Esophagus muscularis mucosa (tissue), 3 donors: Measurements from ENCODE around the gene ASPDH.

Experiments used
- POLR2A ChIP-seq: fragments of 450-650 bp; IDR thresholded peaks from one replicate; pipeline ENCODE4 v1.6.1; 2017; ENCODE audit warnings: antibody characterized with exemption, moderate library complexity, mild to moderate bottlenecking, low read depth
- POLR2AphosphoS5 ChIP-seq, 2 donors: sonication (generic); formaldehyde crosslinking; IDR thresholded peaks; one replicate each; pipeline ENCODE4 v1.6.1; 2017; ENCODE audit warnings: antibody characterized with exemption in 2 of 2
- TF ChIP-seq, protein P1 (sequence below), 3 experiments: fragments of 200-600 bp in 2 of 3; fragments of 450-650 bp in 1 of 3; sonication (generic) in 2 of 3; IDR thresholded peaks; one replicate each; pipeline ENCODE4 v1.5.1; 2017 to 2019; ENCODE audit warnings: antibody characterized with exemption in 3 of 3, mild to moderate bottlenecking in 2 of 3, moderate library complexity in 1 of 3

- TF ChIP-seq, protein P1, sequence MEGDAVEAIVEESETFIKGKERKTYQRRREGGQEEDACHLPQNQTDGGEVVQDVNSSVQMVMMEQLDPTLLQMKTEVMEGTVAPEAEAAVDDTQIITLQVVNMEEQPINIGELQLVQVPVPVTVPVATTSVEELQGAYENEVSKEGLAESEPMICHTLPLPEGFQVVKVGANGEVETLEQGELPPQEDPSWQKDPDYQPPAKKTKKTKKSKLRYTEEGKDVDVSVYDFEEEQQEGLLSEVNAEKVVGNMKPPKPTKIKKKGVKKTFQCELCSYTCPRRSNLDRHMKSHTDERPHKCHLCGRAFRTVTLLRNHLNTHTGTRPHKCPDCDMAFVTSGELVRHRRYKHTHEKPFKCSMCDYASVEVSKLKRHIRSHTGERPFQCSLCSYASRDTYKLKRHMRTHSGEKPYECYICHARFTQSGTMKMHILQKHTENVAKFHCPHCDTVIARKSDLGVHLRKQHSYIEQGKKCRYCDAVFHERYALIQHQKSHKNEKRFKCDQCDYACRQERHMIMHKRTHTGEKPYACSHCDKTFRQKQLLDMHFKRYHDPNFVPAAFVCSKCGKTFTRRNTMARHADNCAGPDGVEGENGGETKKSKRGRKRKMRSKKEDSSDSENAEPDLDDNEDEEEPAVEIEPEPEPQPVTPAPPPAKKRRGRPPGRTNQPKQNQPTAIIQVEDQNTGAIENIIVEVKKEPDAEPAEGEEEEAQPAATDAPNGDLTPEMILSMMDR (IDR thresholded peaks at IDR 0.05) = no peak
- no peak for TF ChIP-seq POLR2A
- no peak for TF ChIP-seq POLR2AphosphoS5 (IDR thresholded peaks at IDR 0.05)
These were observed 20.5 kb downstream of the ASPDH start for GRCh38 chr19:50493171-50493570.
